Measurements from ENCODE around the gene FOXC1.

Gene FOXC1

GRCh38 chr6:1584996-1585668 is 24.6 kb upstream of the FOXC1 start:
- no peak for DNase-seq

- DNase-seq: no peak
Observed at GRCh38 chr6:1585669-1586049, 24.1 kb upstream of the FOXC1 start.

GRCh38 chr6:1586256-1586655 is 23.5 kb upstream of the FOXC1 start:
- DNase-seq: no peak

- no peak for DNase-seq
Observed at GRCh38 chr6:1586861-1587450, 22.8 kb upstream of the FOXC1 start.

- DNase-seq: no peak
Observed at GRCh38 chr6:1587546-1587945, 22.2 kb upstream of the FOXC1 start.

- no peak for DNase-seq
Observed at GRCh38 chr6:1587977-1588376, 21.7 kb upstream of the FOXC1 start.

- no peak for DNase-seq
Observed at GRCh38 chr6:1589208-1589607, 20.5 kb upstream of the FOXC1 start.

- peak; percentile 30 for DNase-seq
Observed at GRCh38 chr6:1590580-1590979, 19.1 kb upstream of the FOXC1 start.

- DNase-seq: no peak
Observed at GRCh38 chr6:1591243-1591642, 18.5 kb upstream of the FOXC1 start.

- DNase-seq: no peak
Observed at GRCh38 chr6:1591926-1592325, 17.8 kb upstream of the FOXC1 start.

GRCh38 chr6:1592852-1593251 is 16.9 kb upstream of the FOXC1 start:
- no peak for DNase-seq

- DNase-seq: no peak
Observed at GRCh38 chr6:1593286-1593957, 16.3 kb upstream of the FOXC1 start.

- DNase-seq: peak; percentile 45
Observed at GRCh38 chr6:1593958-1594314, 15.8 kb upstream of the FOXC1 start.

- DNase-seq: peak; percentile 59
Observed at GRCh38 chr6:1594445-1595200, 15.1 kb upstream of the FOXC1 start.

- peak; percentile 56 for DNase-seq
Observed at GRCh38 chr6:1595271-1596087, 14.2 kb upstream of the FOXC1 start.

GRCh38 chr6:1596088-1596852 is 13.4 kb upstream of the FOXC1 start:
- DNase-seq: peak; percentile 87

GRCh38 chr6:1597121-1597744 is 12.5 kb upstream of the FOXC1 start:
- no peak for DNase-seq

GRCh38 chr6:1597924-1598323 is 11.8 kb upstream of the FOXC1 start:
- DNase-seq: no peak

GRCh38 chr6:1598433-1598832 is 11.3 kb upstream of the FOXC1 start:
- no peak for DNase-seq

- no peak for DNase-seq
Observed at GRCh38 chr6:1598886-1599285, 10.8 kb upstream of the FOXC1 start.

GRCh38 chr6:1599469-1599868 is 10.2 kb upstream of the FOXC1 start:
- DNase-seq: no peak
